ENCODE measurements around the gene ALDH4A1. TPM values are rescaled to one million over a fixed set of nuclear protein-coding genes. Genes with fewer than 3 reads are reported as not detected.

Gene ALDH4A1
- total and polyA plus RNA-seq, 2 experiments from 2014 or later = 11.3 to 33.8 TPM

DNA sequence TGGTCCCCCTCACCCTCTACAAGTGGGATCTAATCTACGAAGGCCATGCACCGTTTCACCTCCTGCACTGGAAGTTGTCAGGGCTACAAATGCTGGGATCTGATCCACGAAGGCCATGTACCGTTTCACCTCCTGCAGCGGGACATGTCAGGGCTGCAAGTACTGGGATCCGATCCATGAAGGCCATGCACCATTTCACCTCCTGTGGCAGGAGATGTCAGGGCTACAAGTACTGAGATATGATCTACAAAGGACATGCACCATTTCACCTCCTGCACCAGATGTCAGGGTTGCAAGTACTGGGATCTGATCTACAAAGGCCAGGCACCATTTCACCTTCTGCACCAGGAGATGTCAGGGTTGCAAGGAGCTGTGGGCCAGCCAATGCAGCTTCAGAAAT, 7.0 kb downstream of the ALDH4A1 start:
- no peaks in the 10 kb centered on the region for H3K27me3 ChIP-seq (ENCODE audit: insufficient read depth)
- H3K9me3 Mint-ChIP-seq = no peaks in the 10 kb centered on the region
- no peak overlapping the region for H3K4me3 ChIP-seq
- TF ChIP-seq, protein P1, sequence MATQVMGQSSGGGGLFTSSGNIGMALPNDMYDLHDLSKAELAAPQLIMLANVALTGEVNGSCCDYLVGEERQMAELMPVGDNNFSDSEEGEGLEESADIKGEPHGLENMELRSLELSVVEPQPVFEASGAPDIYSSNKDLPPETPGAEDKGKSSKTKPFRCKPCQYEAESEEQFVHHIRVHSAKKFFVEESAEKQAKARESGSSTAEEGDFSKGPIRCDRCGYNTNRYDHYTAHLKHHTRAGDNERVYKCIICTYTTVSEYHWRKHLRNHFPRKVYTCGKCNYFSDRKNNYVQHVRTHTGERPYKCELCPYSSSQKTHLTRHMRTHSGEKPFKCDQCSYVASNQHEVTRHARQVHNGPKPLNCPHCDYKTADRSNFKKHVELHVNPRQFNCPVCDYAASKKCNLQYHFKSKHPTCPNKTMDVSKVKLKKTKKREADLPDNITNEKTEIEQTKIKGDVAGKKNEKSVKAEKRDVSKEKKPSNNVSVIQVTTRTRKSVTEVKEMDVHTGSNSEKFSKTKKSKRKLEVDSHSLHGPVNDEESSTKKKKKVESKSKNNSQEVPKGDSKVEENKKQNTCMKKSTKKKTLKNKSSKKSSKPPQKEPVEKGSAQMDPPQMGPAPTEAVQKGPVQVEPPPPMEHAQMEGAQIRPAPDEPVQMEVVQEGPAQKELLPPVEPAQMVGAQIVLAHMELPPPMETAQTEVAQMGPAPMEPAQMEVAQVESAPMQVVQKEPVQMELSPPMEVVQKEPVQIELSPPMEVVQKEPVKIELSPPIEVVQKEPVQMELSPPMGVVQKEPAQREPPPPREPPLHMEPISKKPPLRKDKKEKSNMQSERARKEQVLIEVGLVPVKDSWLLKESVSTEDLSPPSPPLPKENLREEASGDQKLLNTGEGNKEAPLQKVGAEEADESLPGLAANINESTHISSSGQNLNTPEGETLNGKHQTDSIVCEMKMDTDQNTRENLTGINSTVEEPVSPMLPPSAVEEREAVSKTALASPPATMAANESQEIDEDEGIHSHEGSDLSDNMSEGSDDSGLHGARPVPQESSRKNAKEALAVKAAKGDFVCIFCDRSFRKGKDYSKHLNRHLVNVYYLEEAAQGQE (IDR thresholded peaks at IDR 0.05; ENCODE audit: unreplicated experiment) = no peak
- TF ChIP-seq POLR2AphosphoS5 (IDR thresholded peaks at IDR 0.05; ENCODE audit: low read depth) (no peak), JUNB (IDR thresholded peaks at IDR 0.05; ENCODE audit: unreplicated experiment) (no peak), EZH2phosphoT487 (IDR thresholded peaks at IDR 0.05; ENCODE audit: unreplicated experiment) (no peak), CREB1 (CRISPR knock-in tag; IDR thresholded peaks at IDR 0.05; ENCODE audit: low read depth) (no peak)
- TF ChIP-seq, protein P2, sequence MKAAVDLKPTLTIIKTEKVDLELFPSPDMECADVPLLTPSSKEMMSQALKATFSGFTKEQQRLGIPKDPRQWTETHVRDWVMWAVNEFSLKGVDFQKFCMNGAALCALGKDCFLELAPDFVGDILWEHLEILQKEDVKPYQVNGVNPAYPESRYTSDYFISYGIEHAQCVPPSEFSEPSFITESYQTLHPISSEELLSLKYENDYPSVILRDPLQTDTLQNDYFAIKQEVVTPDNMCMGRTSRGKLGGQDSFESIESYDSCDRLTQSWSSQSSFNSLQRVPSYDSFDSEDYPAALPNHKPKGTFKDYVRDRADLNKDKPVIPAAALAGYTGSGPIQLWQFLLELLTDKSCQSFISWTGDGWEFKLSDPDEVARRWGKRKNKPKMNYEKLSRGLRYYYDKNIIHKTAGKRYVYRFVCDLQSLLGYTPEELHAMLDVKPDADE (IDR thresholded peaks at IDR 0.05) = no peak
- TF ChIP-seq, protein P3, sequence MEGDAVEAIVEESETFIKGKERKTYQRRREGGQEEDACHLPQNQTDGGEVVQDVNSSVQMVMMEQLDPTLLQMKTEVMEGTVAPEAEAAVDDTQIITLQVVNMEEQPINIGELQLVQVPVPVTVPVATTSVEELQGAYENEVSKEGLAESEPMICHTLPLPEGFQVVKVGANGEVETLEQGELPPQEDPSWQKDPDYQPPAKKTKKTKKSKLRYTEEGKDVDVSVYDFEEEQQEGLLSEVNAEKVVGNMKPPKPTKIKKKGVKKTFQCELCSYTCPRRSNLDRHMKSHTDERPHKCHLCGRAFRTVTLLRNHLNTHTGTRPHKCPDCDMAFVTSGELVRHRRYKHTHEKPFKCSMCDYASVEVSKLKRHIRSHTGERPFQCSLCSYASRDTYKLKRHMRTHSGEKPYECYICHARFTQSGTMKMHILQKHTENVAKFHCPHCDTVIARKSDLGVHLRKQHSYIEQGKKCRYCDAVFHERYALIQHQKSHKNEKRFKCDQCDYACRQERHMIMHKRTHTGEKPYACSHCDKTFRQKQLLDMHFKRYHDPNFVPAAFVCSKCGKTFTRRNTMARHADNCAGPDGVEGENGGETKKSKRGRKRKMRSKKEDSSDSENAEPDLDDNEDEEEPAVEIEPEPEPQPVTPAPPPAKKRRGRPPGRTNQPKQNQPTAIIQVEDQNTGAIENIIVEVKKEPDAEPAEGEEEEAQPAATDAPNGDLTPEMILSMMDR (conservative IDR thresholded peaks at IDR 0.05; ENCODE audit: low read depth in 2 of 2) = no peak
- peaks cover 6% of the 10 kb centered on the region for H3K27me3 Mint-ChIP-seq (ENCODE audit: insufficient read depth, low read depth, poor library complexity)
- no peaks in the 10 kb centered on the region for H3K9me2 ChIP-seq (ENCODE audit: insufficient read depth)
- DNase-seq (ENCODE audit: low spot score) (no peak), ATAC-seq (no peak)
- H3K79me2 ChIP-seq (replicated peaks; ENCODE audit: insufficient read depth) = peaks cover 4% of the 10 kb centered on the region; the same call in 1 of the 2 replicates
- H3K4me1 ChIP-seq (ENCODE audit: insufficient read depth) = no peaks in the 10 kb centered on the region
- no peaks in the 10 kb centered on the region for H3K4me1 Mint-ChIP-seq
- no peaks in the 10 kb centered on the region; the same call in 1 of the 2 replicates for H4K20me1 ChIP-seq (replicated peaks; ENCODE audit: insufficient read depth)
- H3K27ac Mint-ChIP-seq = no peak overlapping the region
- H3K4me3 Mint-ChIP-seq = no peak overlapping the region
- peaks cover 4% of the 10 kb centered on the region; the same call in 2 of the 3 replicates for H3K36me3 Mint-ChIP-seq (ENCODE audit: low read depth)
- no peaks in the 10 kb centered on the region for H3K36me3 ChIP-seq (ENCODE audit: insufficient read depth)
- H2AFZ ChIP-seq = no peak overlapping the region
- no peak overlapping the region for H3K27ac ChIP-seq (ENCODE audit: low read depth)
- no peak overlapping the region for H3K4me2 ChIP-seq
- no peaks in the 10 kb centered on the region for H3F3A ChIP-seq (replicated peaks; ENCODE audit: low read depth)

DNA sequence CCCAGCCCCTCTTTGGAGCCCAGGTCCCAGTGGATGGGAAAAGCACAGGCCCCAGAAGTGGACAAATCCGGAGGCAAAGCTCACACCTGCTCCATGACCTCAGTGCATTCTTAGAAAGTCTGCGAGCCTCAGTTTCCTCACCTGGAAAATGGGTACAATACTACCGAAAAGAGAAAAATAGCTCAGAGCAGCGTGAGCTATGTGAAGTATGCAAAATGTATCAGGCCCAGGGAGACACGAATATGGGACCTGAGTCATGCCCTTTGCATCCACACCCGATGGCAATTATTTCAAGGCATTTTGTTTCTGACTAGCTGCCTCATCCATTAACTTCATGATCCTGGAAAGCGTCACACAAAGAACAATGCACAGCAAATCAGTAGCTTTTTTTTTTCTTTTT, 9.2 kb downstream of the ALDH4A1 start:
- H3K27me3 ChIP-seq (ENCODE audit: insufficient read depth) = no peaks in the 10 kb centered on the region
- no peak overlapping the region for H3K27ac Mint-ChIP-seq
- TF ChIP-seq, protein P2 (IDR thresholded peaks at IDR 0.05) = no peak
- no peak for TF ChIP-seq ZNF114 (CRISPR knock-in tag; IDR thresholded peaks at IDR 0.05)
- no peak for TF ChIP-seq CREB1 (CRISPR knock-in tag; IDR thresholded peaks at IDR 0.05; ENCODE audit: low read depth)
- no peak for TF ChIP-seq NANOG (IDR thresholded peaks at IDR 0.05; ENCODE audit: borderline replicate concordance)
- TF ChIP-seq ZNF331 (CRISPR knock-in tag; IDR thresholded peaks at IDR 0.05; ENCODE audit: low read depth) = no peak
- TF ChIP-seq, protein P1 (IDR thresholded peaks at IDR 0.05; ENCODE audit: unreplicated experiment) = no peak
- TF ChIP-seq EZH2 (IDR thresholded peaks at IDR 0.05; ENCODE audit: low read depth, unreplicated experiment) = no peak

More for the DNA sequence above, 9.2 kb downstream of the ALDH4A1 start:
- Mint-ChIP-seq H3K27me3 (ENCODE audit: insufficient read depth, low read depth, poor library complexity) (peaks cover 6% of the 10 kb centered on the region), H3K4me3 (no peak overlapping the region), H3K9me3 (no peaks in the 10 kb centered on the region), H3K36me3 (ENCODE audit: low read depth) (peaks cover 4% of the 10 kb centered on the region; the same call in 2 of the 3 replicates), H3K4me1 (no peaks in the 10 kb centered on the region)
- H3K4me3 ChIP-seq = no peak overlapping the region
- no peak overlapping the region for H3K27ac ChIP-seq (ENCODE audit: low read depth)
- no peaks in the 10 kb centered on the region; the same call in 1 of the 2 replicates for H4K20me1 ChIP-seq (replicated peaks; ENCODE audit: insufficient read depth)
- H3K79me2 ChIP-seq (replicated peaks; ENCODE audit: insufficient read depth) = no peaks in the 10 kb centered on the region; the same call in 1 of the 2 replicates
- H3F3A ChIP-seq (replicated peaks; ENCODE audit: low read depth) = no peaks in the 10 kb centered on the region
- no peak overlapping the region for H2AFZ ChIP-seq
- DNase-seq (ENCODE audit: low spot score) = no peak
- H3K9me2 ChIP-seq (ENCODE audit: insufficient read depth) = no peaks in the 10 kb centered on the region
- no peaks in the 10 kb centered on the region for H3K4me1 ChIP-seq (ENCODE audit: insufficient read depth)
- no peak overlapping the region for H3K4me2 ChIP-seq
- no peak for ATAC-seq
- no peaks in the 10 kb centered on the region for H3K36me3 ChIP-seq (ENCODE audit: insufficient read depth)
